HCT116 (cell line): Measurements from ENCODE around the gene PIGBOS1. TPM values are rescaled to one million over a fixed set of nuclear protein-coding genes. Genes with fewer than 3 reads are reported as not detected.

Experiments
- ATAC-seq: fragments of 200-7000 bp; cut with Tn5 transposase; 2 replicates; pipeline ENCODE4 v1.9.1; 2020; ENCODE audit warnings: mild to moderate bottlenecking, moderate library complexity
- BruUV-seq: library from RNA; stranded (reverse); fragments of 400-500 nt; replicated peaks from 2 replicates; lab custom pipeline; 2021; lab: Mats Ljungman, UMichigan
- CTCF ChIA-PET: fragments of 300-600 bp; sonication (Branson Sonifier 250); formaldehyde crosslinking; loops from one replicate; lab custom pipeline; 2021; ENCODE audit warnings: antibody characterized with exemption; lab: Charles Lee
- POLR2A ChIA-PET: fragments of 300-600, 350-600 bp; sonication (Branson Sonifier 250); formaldehyde crosslinking; loops from one replicate; lab custom pipeline; 2021; ENCODE audit warnings: antibody characterized with exemption; lab: Charles Lee
- RAD21 ChIA-PET, 2 experiments: fragments of 300-600 bp; sonication (Branson Sonifier 250); formaldehyde crosslinking; loops; one replicate each; lab custom pipeline; 2023; ENCODE audit warnings: low total read pairs in 2 of 2; ENCODE audit not compliant: uncharacterized antibody in 2 of 2, unreplicated experiment in 2 of 2, low non-redundant PET in 1 of 2; lab: Charles Lee
- DNase-seq: peaks from one replicate; pipeline ENCODE4 v3.0.0-alpha.2; 2010; ENCODE audit warnings: low read depth, low spot score
- H2AFZ ChIP-seq: fragments of 200-600 bp; shearing (Covaris generic), sonication (generic); 2 replicates; pipeline ENCODE4 v1.6.1; 2017; ENCODE audit warnings: low read depth, mixed run types, mixed read lengths, antibody characterized with exemption, low read length; ENCODE audit not compliant: poor library complexity, severe bottlenecking
- H3K27ac ChIP-seq: 2 replicates; pipeline ENCODE4 v1.5.1; 2012; ENCODE audit warnings: low read depth, low read length
- H3K27me3 ChIP-seq: fragments of 200-600 bp; sonication (generic); 2 replicates; pipeline ENCODE4 v1.6.1; 2016; ENCODE audit warnings: mixed run types, low read length, mixed read lengths; ENCODE audit not compliant: insufficient read depth
- H3K36me3 ChIP-seq, 2 experiments: fragments of 200-500 bp in 1 of 2; fragments of 200-600 bp in 1 of 2; sonication (Bioruptor generic) in 1 of 2; sonication (generic) in 1 of 2; 2 replicates each; pipeline versions ENCODE4 v1.5.1 to v1.6.1; 2014 to 2016; ENCODE audit warnings: low read length in 2 of 2, inconsistent platforms in 1 of 2, mixed read lengths in 1 of 2, mixed run types in 1 of 2; ENCODE audit not compliant: insufficient read depth in 2 of 2, control insufficient read depth in 1 of 2
- H3K4me1 ChIP-seq, 2 experiments: fragments of 200-600 bp in 1 of 2; sonication (generic) in 1 of 2; 2 replicates each; pipeline versions ENCODE4 v1.5.1 to v1.6.1; 2012 to 2017; ENCODE audit warnings: low read length in 2 of 2, inconsistent platforms in 1 of 2, mild to moderate bottlenecking in 1 of 2, mixed read lengths in 1 of 2, mixed run types in 1 of 2, moderate library complexity in 1 of 2; ENCODE audit not compliant: insufficient read depth in 2 of 2, control insufficient read depth in 1 of 2
- H3K4me2 ChIP-seq: fragments of 200-600 bp; sonication (generic); 2 replicates; pipeline ENCODE4 v1.6.1; 2017; ENCODE audit warnings: mixed run types, low read length, mixed read lengths
- H3K4me3 ChIP-seq, 2 experiments: fragments of 200-600 bp in 1 of 2; sonication (generic) in 1 of 2; replicated peaks in 1 of 2; 2 replicates each; pipeline ENCODE4 v1.5.1; 2011 to 2016; ENCODE audit warnings: low read length in 2 of 2, control low read depth in 1 of 2, low read depth in 1 of 2, mild to moderate bottlenecking in 1 of 2, mixed read lengths in 1 of 2, mixed run types in 1 of 2
- H3K79me2 ChIP-seq: fragments of 200-600 bp; sonication (generic); 2 replicates; pipeline ENCODE4 v1.6.1; 2017; ENCODE audit warnings: mild to moderate bottlenecking, mixed run types, low read length, moderate library complexity, mixed read lengths; ENCODE audit not compliant: insufficient read depth
- H3K9ac ChIP-seq: fragments of 200-600 bp; sonication (generic); 2 replicates; pipeline ENCODE4 v1.6.1; 2016; ENCODE audit warnings: low read length, mixed read lengths
- H3K9me2 ChIP-seq: fragments of 200-600 bp; sonication (generic), shearing (Covaris generic); 2 replicates; pipeline ENCODE4 v1.6.1; 2017; ENCODE audit warnings: mixed run types, mild to moderate bottlenecking, moderate library complexity; ENCODE audit not compliant: insufficient read depth
- H3K9me3 ChIP-seq, 2 experiments: fragments of 200-500 bp in 1 of 2; fragments of 200-600 bp in 1 of 2; sonication (Bioruptor generic) in 1 of 2; sonication (generic) in 1 of 2; 2 replicates each; pipeline ENCODE4 v1.6.1; 2014 to 2017; ENCODE audit warnings: low read length in 2 of 2, mixed read lengths in 2 of 2, inconsistent platforms in 1 of 2, low read depth in 1 of 2, mild to moderate bottlenecking in 1 of 2, mixed run types in 1 of 2, moderate library complexity in 1 of 2; ENCODE audit not compliant: control insufficient read depth in 1 of 2, insufficient read depth in 1 of 2
- H4K20me1 ChIP-seq: fragments of 200-600 bp; sonication (generic), shearing (Covaris generic); 2 replicates; pipeline ENCODE4 v1.6.1; 2017; ENCODE audit warnings: mixed run types, mild to moderate bottlenecking, moderate library complexity; ENCODE audit not compliant: insufficient read depth
- CBX3 ChIP-seq: IDR thresholded peaks from 2 replicates; pipeline ENCODE4 v1.6.1; 2012; ENCODE audit warnings: low read depth
- CEBPB ChIP-seq: IDR thresholded peaks from 2 replicates; pipeline ENCODE4 v1.6.1; 2012; ENCODE audit warnings: low read depth
- ELF1 ChIP-seq: IDR thresholded peaks from 2 replicates; pipeline ENCODE4 v1.6.1; 2012; ENCODE audit warnings: low read depth, borderline replicate concordance
- EZH2 ChIP-seq: fragments of 200-600 bp; sonication (generic); IDR thresholded peaks from 2 replicates; pipeline ENCODE4 v1.6.1; 2017; ENCODE audit warnings: antibody characterized with exemption, mixed run types
- EZH2phosphoT487 ChIP-seq: fragments of 200-600 bp; IDR thresholded peaks from 2 replicates; pipeline ENCODE4 v1.6.1; 2018; ENCODE audit warnings: antibody characterized with exemption, borderline replicate concordance
- FOSL1 ChIP-seq: IDR thresholded peaks from 2 replicates; pipeline ENCODE4 v1.6.1; 2012; ENCODE audit warnings: low read depth
- POLR2A ChIP-seq: IDR thresholded peaks from 2 replicates; pipeline ENCODE4 v1.7.0; 2011; ENCODE audit warnings: borderline replicate concordance; ENCODE audit not compliant: insufficient read depth, insufficient read length; ENCODE audit errors: extremely low read depth
- POLR2AphosphoS5 ChIP-seq: IDR thresholded peaks from 2 replicates; pipeline ENCODE4 v1.6.1; 2011; ENCODE audit warnings: mild to moderate bottlenecking, low read depth, low read length, moderate library complexity
- SIN3A ChIP-seq: IDR thresholded peaks from 2 replicates; pipeline ENCODE4 v1.6.1; 2012; ENCODE audit warnings: low read depth
- SRF ChIP-seq: IDR thresholded peaks from 2 replicates; pipeline ENCODE4 v1.6.1; 2012; ENCODE audit warnings: low read depth
- TCF7L2 ChIP-seq: IDR thresholded peaks from 2 replicates; pipeline ENCODE4 v1.7.0; 2011; ENCODE audit warnings: borderline replicate concordance, inconsistent platforms; ENCODE audit not compliant: insufficient read depth, insufficient read length; ENCODE audit errors: extremely low read depth
- YY1 ChIP-seq: IDR thresholded peaks from 2 replicates; pipeline ENCODE4 v1.6.1; 2011; ENCODE audit warnings: low read length, low read depth, moderate library complexity, mild to moderate bottlenecking; ENCODE audit not compliant: insufficient replicate concordance; ENCODE audit errors: extremely low read depth
- ZFX ChIP-seq: fragments of 450-650 bp; IDR thresholded peaks from 2 replicates; pipeline ENCODE4 v1.6.1; 2017
- ZNF274 ChIP-seq: fragments of 200-500 bp; sonication (Bioruptor generic); IDR thresholded peaks from 2 replicates; pipeline ENCODE4 v1.6.1; 2014; ENCODE audit warnings: mild to moderate bottlenecking, low read depth, low read length, inconsistent platforms
- intact Hi-C: fragments of 100-400 bp; cut with micrococcal nuclease; formaldehyde crosslinking; loops from 2 replicates; pipeline ENCODE4 v1.10.0; 2022
- total RNA-seq: library from RNA; stranded (reverse); gene quantifications from one replicate; pipeline ENCODE4 v1.2.1, GENCODE V29; 2021; ENCODE audit not compliant: unreplicated experiment
- TF ChIP-seq, protein P1 (sequence below), 3 experiments: fragments of 200-600 bp in 1 of 3; sonication (generic) in 1 of 3; IDR thresholded peaks in 2 of 3; conservative IDR thresholded peaks in 1 of 3; 2 replicates each; pipeline ENCODE4 v1.5.1; 2012 to 2017; ENCODE audit warnings: low read depth in 2 of 3, low read length in 2 of 3, antibody characterized with exemption in 1 of 3, borderline replicate concordance in 1 of 3, control low read depth in 1 of 3, mild to moderate bottlenecking in 1 of 3, mixed read lengths in 1 of 3, mixed run types in 1 of 3, moderate library complexity in 1 of 3; ENCODE audit not compliant: insufficient read depth in 1 of 3
- TF ChIP-seq, protein P2 (sequence below): IDR thresholded peaks from 2 replicates; pipeline ENCODE4 v1.6.1; 2012; ENCODE audit warnings: low read depth
- TF ChIP-seq, protein P3 (sequence below): IDR thresholded peaks from 2 replicates; pipeline ENCODE4 v1.6.1; 2012
- TF ChIP-seq, protein P4 (sequence below): IDR thresholded peaks from 2 replicates; pipeline ENCODE4 v1.6.1; 2012
- TF ChIP-seq, protein P5 (sequence below): IDR thresholded peaks from 2 replicates; pipeline ENCODE4 v1.6.1; 2011; ENCODE audit warnings: mild to moderate bottlenecking, low read length, moderate library complexity; ENCODE audit not compliant: insufficient replicate concordance; ENCODE audit errors: extremely low read depth

PIGBOS1 gene
- total RNA-seq, 1 experiment from 2014 or later: 15.3 TPM

DNA sequence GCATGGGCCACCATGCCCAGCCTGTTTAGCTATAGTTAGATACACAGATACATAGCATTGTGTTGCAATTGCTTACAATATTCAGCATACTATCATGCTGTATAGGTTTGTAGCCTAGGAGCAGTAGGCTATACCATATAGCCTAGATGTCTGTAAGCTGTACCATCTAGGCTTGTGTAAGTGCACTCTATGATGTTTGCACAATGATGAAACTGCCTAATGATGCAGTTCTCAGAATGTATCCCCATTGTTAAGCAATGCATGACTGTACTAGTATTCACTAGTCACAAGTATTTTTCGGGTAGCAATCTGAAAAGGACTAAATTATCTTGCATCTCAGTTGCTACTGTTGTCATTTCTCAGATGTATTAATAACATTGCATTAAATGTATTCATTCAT is 16.1 kb upstream of the PIGBOS1 start:
- ChIA-PET POLR2A (no interaction called here), RAD21 (no interaction called here), CTCF (no interaction called here)
- Histone ChIP-seq H3K79me2 (no peaks in the 10 kb centered on the region), H3K27ac (no peak overlapping the region), H3K9me2 (no peaks in the 10 kb centered on the region), H2AFZ (no peak overlapping the region), H3K27me3 (no peaks in the 10 kb centered on the region), H3K9me3 (no peaks in the 10 kb centered on the region), H3K4me1 (no peaks in the 10 kb centered on the region), H3K4me2 (no peak overlapping the region), H4K20me1 (no peaks in the 10 kb centered on the region), H3K9ac (no peak overlapping the region), H3K4me3 (no peak overlapping the region), H3K36me3 (peaks cover 0 to 4% of the 10 kb centered on the region in 2 experiments; a peak in 2 of 4 replicates)
- no TSS peak for BruUV-seq
- intact Hi-C loops: no loop called here
- DNase-seq (no peak), ATAC-seq (no peak)
- TF ChIP-seq EZH2phosphoT487: no peak
- no peak for TF ChIP-seq FOSL1
- no peak for TF ChIP-seq CEBPB
- TF ChIP-seq, protein P1, sequence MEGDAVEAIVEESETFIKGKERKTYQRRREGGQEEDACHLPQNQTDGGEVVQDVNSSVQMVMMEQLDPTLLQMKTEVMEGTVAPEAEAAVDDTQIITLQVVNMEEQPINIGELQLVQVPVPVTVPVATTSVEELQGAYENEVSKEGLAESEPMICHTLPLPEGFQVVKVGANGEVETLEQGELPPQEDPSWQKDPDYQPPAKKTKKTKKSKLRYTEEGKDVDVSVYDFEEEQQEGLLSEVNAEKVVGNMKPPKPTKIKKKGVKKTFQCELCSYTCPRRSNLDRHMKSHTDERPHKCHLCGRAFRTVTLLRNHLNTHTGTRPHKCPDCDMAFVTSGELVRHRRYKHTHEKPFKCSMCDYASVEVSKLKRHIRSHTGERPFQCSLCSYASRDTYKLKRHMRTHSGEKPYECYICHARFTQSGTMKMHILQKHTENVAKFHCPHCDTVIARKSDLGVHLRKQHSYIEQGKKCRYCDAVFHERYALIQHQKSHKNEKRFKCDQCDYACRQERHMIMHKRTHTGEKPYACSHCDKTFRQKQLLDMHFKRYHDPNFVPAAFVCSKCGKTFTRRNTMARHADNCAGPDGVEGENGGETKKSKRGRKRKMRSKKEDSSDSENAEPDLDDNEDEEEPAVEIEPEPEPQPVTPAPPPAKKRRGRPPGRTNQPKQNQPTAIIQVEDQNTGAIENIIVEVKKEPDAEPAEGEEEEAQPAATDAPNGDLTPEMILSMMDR (IDR thresholded peaks at IDR 0.05 in 2 of 3, conservative IDR thresholded peaks at IDR 0.05 in 1 of 3; ENCODE audit: borderline replicate concordance in 1 of 3, insufficient read depth in 1 of 3, low read depth in 2 of 3, low read length in 2 of 3): no peak
- no peak for TF ChIP-seq ZFX
- no peak for TF ChIP-seq EZH2
- no peak for TF ChIP-seq SIN3A
- no peak for TF ChIP-seq ELF1
- TF ChIP-seq, protein P2, sequence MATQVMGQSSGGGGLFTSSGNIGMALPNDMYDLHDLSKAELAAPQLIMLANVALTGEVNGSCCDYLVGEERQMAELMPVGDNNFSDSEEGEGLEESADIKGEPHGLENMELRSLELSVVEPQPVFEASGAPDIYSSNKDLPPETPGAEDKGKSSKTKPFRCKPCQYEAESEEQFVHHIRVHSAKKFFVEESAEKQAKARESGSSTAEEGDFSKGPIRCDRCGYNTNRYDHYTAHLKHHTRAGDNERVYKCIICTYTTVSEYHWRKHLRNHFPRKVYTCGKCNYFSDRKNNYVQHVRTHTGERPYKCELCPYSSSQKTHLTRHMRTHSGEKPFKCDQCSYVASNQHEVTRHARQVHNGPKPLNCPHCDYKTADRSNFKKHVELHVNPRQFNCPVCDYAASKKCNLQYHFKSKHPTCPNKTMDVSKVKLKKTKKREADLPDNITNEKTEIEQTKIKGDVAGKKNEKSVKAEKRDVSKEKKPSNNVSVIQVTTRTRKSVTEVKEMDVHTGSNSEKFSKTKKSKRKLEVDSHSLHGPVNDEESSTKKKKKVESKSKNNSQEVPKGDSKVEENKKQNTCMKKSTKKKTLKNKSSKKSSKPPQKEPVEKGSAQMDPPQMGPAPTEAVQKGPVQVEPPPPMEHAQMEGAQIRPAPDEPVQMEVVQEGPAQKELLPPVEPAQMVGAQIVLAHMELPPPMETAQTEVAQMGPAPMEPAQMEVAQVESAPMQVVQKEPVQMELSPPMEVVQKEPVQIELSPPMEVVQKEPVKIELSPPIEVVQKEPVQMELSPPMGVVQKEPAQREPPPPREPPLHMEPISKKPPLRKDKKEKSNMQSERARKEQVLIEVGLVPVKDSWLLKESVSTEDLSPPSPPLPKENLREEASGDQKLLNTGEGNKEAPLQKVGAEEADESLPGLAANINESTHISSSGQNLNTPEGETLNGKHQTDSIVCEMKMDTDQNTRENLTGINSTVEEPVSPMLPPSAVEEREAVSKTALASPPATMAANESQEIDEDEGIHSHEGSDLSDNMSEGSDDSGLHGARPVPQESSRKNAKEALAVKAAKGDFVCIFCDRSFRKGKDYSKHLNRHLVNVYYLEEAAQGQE: no peak
- TF ChIP-seq YY1: no peak
- TF ChIP-seq, protein P3, sequence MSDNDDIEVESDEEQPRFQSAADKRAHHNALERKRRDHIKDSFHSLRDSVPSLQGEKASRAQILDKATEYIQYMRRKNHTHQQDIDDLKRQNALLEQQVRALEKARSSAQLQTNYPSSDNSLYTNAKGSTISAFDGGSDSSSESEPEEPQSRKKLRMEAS: no peak
- TF ChIP-seq, protein P4, sequence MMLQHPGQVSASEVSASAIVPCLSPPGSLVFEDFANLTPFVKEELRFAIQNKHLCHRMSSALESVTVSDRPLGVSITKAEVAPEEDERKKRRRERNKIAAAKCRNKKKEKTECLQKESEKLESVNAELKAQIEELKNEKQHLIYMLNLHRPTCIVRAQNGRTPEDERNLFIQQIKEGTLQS: no peak
- TF ChIP-seq POLR2AphosphoS5: no peak
- no peak for TF ChIP-seq CBX3
- TF ChIP-seq ZNF274: no peak
- TF ChIP-seq, protein P5, sequence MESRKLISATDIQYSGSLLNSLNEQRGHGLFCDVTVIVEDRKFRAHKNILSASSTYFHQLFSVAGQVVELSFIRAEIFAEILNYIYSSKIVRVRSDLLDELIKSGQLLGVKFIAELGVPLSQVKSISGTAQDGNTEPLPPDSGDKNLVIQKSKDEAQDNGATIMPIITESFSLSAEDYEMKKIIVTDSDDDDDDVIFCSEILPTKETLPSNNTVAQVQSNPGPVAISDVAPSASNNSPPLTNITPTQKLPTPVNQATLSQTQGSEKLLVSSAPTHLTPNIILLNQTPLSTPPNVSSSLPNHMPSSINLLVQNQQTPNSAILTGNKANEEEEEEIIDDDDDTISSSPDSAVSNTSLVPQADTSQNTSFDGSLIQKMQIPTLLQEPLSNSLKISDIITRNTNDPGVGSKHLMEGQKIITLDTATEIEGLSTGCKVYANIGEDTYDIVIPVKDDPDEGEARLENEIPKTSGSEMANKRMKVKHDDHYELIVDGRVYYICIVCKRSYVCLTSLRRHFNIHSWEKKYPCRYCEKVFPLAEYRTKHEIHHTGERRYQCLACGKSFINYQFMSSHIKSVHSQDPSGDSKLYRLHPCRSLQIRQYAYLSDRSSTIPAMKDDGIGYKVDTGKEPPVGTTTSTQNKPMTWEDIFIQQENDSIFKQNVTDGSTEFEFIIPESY: no peak
- no peak for TF ChIP-seq SRF
- TF ChIP-seq POLR2A: no peak
- no peak for TF ChIP-seq TCF7L2
